Mononuclear cell (primary cell): ENCODE data around the gene SVIP. TPM values are rescaled to one million over a fixed set of nuclear protein-coding genes. Genes with fewer than 3 reads are reported as not detected.

Experiments
- H3K27me3 ChIP-seq: 2 replicates; pipeline ENCODE4 v1.6.0; 2011; ENCODE audit warnings: low read length, control low read depth; ENCODE audit not compliant: insufficient read depth
- H3K4me1 ChIP-seq: 2 replicates; pipeline ENCODE4 v1.5.1; 2011; ENCODE audit warnings: mild to moderate bottlenecking, low read length, control low read depth; ENCODE audit not compliant: insufficient read depth
- H3K4me3 ChIP-seq: 2 replicates; pipeline ENCODE4 v1.5.1; 2011; ENCODE audit warnings: mild to moderate bottlenecking, low read length, moderate library complexity
- H3K9me3 ChIP-seq: 2 replicates; pipeline ENCODE4 v1.5.1; 2011; ENCODE audit warnings: low read depth, mild to moderate bottlenecking, control low read depth, low read length
- total RNA-seq: library from RNA; depleted of rRNA; stranded (reverse); fragments of >200 nt; gene quantifications from one replicate; pipeline ENCODE4 v1.2.3, GENCODE V29; 2012

The SVIP gene
- total RNA-seq, 1 donor, result 27.4 TPM

GRCh38 chr11:22774716-22775115 is 54.9 kb downstream of the SVIP start:
- H3K4me1 ChIP-seq, result no peaks in the 10 kb centered on the region
- H3K9me3 ChIP-seq, result no peaks in the 10 kb centered on the region
- no peak overlapping the region for H3K4me3 ChIP-seq
- no peaks in the 10 kb centered on the region for H3K27me3 ChIP-seq

DNA sequence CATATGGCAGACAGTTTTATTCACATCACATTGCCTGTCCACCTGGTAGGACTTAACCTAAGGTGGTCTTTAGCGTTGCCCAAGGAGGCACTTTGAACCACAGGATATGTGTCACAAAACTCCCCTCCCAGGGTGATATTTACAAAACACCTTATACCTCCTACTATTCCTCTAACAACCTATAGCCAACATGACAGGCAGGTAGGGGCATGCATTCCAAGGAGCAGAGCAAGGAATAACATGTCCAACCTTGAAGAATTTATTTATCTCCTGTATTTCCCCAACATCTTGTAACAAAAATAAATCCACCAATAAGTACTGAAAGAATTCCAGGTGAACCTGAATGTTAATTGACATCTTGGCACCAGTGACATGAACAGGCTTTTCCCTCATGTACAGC is 60.5 kb downstream of the SVIP start:
- Histone ChIP-seq H3K27me3 (no peaks in the 10 kb centered on the region), H3K4me1 (no peaks in the 10 kb centered on the region), H3K9me3 (no peaks in the 10 kb centered on the region), H3K4me3 (no peak overlapping the region)

Other genes with a start within 250 kb of the SVIP start
- 8.8 TPM for gene FANCF, start 204.0 kb downstream of the SVIP start, total RNA-seq
- 1.2 TPM for gene GAS2, start 163.2 kb downstream of the SVIP start, total RNA-seq
- not detected for gene CCDC179, start 30.7 kb upstream of the SVIP start, total RNA-seq